ENCODE measurements around the gene ROBO3. TPM values are rescaled to one million over a fixed set of nuclear protein-coding genes. Genes with fewer than 3 reads are reported as not detected.

Gene ROBO3
- total and polyA plus RNA-seq, 2 experiments from 2014 or later: 2.6 to 10.3 TPM

DNA sequence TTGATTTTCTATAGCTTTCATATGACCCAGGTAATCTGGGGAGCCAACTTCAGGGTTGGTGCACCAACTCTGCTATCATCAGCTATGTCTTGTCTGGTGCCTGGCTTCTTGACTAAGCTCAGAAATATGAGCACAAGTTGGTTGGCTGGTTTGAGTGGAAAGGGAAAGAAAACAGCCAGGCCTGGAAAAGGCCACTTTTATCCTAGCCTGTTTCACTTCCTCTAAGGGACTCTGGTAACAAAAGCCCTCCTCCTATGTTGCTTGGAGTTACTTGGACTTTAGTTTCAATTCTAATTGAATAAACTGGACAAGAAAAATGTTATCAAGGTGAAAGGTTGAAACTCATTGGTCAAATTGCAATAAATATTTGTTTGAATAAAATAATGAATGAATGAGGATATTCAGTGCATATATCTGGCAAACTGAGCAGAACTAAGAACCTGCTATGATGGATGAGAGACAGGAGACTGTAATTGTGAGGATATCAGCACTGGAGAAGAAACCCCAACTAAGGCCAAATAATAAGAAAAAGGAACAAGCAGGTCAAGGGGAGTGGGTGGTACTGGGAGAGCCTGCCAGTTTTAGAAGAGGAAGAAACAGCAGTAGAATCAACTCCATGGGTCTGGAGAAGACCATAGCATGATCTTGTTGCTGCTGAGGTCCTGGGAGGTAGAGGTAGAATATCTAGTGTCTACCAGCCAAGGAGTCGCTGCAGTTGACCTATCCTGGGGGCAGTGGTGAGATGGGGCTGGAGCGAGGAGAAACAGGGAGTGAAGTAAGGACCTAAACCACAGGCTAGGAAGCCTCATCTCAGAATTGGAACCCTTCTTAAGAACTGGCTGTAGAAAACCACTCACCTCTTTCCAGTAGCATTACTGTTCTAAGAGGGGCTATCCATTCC is 24.2 kb downstream of the ROBO3 start:
- DNase-seq (ENCODE audit: low read depth in 1 of 2, low spot score in 1 of 2): no peak
- H3K4me3 ChIP-seq: no peak overlapping the region
- no peak overlapping the region for H3K27ac ChIP-seq
- peaks cover 4% of the 10 kb centered on the region for H3K27me3 ChIP-seq
- no peaks in the 10 kb centered on the region for H3K4me1 ChIP-seq (ENCODE audit: low read depth)
- TF ChIP-seq CTCF (IDR thresholded peaks at IDR 0.05; ENCODE audit: low read depth, low read length): no peak
- no peaks in the 10 kb centered on the region for H3K36me3 ChIP-seq
- H3K9me3 ChIP-seq (ENCODE audit: low read depth): no peaks in the 10 kb centered on the region

DNA sequence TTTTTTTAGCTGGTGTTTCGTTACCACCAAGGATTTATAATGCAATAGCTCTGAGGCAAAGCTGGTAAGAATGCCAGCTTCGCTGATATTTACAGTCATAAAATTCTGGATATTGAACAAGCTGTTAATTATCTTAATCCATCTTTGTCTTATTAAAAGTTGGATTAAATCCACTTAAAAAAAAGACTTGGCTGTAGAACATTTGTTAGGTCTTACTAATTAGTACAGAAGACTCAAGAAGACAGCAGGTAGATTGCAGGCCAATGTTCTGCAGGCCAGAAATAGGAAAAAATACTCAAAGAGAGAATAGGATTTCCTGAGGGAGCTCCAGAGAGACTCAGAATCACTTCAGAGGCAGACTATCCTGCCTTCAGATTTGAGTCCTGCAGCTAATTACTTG is 24.9 kb downstream of the ROBO3 start:
- DNase-seq (ENCODE audit: low read depth in 1 of 2, low spot score in 1 of 2): no peak
- peaks cover 4% of the 10 kb centered on the region for H3K27me3 ChIP-seq
- no peaks in the 10 kb centered on the region for H3K4me1 ChIP-seq (ENCODE audit: low read depth)
- H3K9me3 ChIP-seq (ENCODE audit: low read depth): no peaks in the 10 kb centered on the region
- TF ChIP-seq CTCF (IDR thresholded peaks at IDR 0.05; ENCODE audit: low read depth, low read length): no peak
- no peak overlapping the region for H3K27ac ChIP-seq
- no peak overlapping the region for H3K4me3 ChIP-seq
- H3K36me3 ChIP-seq: no peaks in the 10 kb centered on the region

DNA sequence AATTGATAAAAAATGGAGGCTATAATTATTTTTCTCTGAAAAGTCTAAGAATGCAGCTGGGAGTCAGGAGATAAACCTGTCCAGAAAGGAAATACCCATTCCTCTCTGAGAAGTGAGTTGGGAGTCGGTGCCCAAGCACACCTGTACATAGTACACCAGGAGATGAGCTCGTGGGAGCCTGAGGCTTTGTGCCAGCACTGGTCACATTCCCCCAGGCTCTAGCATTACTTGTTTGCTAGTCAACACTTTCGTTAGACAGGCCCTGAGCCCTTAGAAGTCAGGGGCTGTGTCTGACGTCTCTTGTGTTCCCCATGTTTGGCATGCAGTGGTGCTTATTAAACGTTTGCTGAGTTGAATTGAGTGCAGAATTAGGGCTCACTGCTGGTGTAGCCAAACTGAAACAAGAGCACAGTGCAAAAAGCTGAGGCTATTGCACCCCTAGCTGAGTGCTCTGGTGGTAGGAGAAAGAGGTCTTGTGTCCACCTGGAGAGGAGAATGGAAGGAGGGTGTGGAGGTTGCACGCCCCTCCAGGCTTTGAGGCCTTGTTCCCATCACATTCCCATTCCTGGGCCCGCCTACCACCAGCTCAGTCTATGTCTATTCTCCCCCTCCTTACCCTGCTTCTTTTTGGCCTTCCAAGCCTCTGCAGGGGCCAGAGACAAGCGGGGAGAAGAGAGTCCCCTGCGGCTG is 25.6 kb downstream of the ROBO3 start:
- no peaks in the 10 kb centered on the region for H3K4me1 ChIP-seq (ENCODE audit: low read depth)
- peaks cover 4% of the 10 kb centered on the region for H3K27me3 ChIP-seq
- H3K27ac ChIP-seq: no peak overlapping the region
- DNase-seq (ENCODE audit: low read depth in 1 of 2, low spot score in 1 of 2): no peak
- no peak for TF ChIP-seq CTCF (IDR thresholded peaks at IDR 0.05; ENCODE audit: low read depth, low read length)
- no peak overlapping the region for H3K4me3 ChIP-seq
- H3K36me3 ChIP-seq: no peaks in the 10 kb centered on the region
- H3K9me3 ChIP-seq (ENCODE audit: low read depth): no peaks in the 10 kb centered on the region

GRCh38 chr11:124891373-124891861 is 26.2 kb downstream of the ROBO3 start:
- DNase-seq (ENCODE audit: low read depth in 1 of 2, low spot score in 1 of 2): peak in 1 of 2 donors; percentile 16
- no peak for TF ChIP-seq CTCF (IDR thresholded peaks at IDR 0.05; ENCODE audit: low read depth, low read length)
- no peaks in the 10 kb centered on the region for H3K9me3 ChIP-seq (ENCODE audit: low read depth)
- no peaks in the 10 kb centered on the region for H3K36me3 ChIP-seq
- H3K4me1 ChIP-seq (ENCODE audit: low read depth): no peaks in the 10 kb centered on the region
- H3K27me3 ChIP-seq: peaks cover 4% of the 10 kb centered on the region
- H3K27ac ChIP-seq: no peak overlapping the region
- H3K4me3 ChIP-seq: no peak overlapping the region

DNA sequence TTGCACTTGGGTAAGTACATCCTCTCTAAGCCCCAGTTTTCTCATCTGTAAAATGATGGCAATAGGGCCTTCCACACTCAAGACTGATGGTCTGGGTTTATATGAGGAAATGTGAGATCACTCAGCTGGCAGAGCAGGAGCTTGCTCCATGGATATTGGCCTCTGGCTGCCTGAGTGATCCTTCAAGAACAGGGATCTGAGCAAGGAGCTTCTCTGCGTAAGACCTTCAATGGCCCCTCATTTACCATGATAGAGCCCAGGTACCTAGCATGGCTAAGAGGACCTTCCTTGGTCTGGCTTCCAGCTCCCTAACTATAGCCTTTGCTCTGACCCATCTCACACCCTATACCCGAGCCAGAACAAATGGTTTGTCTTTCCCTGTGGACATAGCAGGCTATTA is 26.9 kb downstream of the ROBO3 start:
- DNase-seq (ENCODE audit: low read depth in 1 of 2, low spot score in 1 of 2): no peak
- no peaks in the 10 kb centered on the region for H3K36me3 ChIP-seq
- no peak for TF ChIP-seq CTCF (IDR thresholded peaks at IDR 0.05; ENCODE audit: low read depth, low read length)
- no peaks in the 10 kb centered on the region for H3K9me3 ChIP-seq (ENCODE audit: low read depth)
- no peaks in the 10 kb centered on the region for H3K4me1 ChIP-seq (ENCODE audit: low read depth)
- H3K27me3 ChIP-seq: peaks cover 4% of the 10 kb centered on the region
- H3K27ac ChIP-seq: no peak overlapping the region
- H3K4me3 ChIP-seq: no peak overlapping the region
